22Rv1 (cell line): ENCODE data around the gene CAPN2.

Experiments used
- H3K27ac ChIP-seq: fragments of 450-650 bp; 2 replicates; pipeline ENCODE4 v1.5.1; 2017
- ZFX ChIP-seq: fragments of 450-650 bp; IDR thresholded peaks from 2 replicates; pipeline ENCODE4 v1.6.1; 2017; ENCODE audit warnings: antibody characterized with exemption, borderline replicate concordance
- TF ChIP-seq, protein P1 (sequence below): fragments of 450-650 bp; IDR thresholded peaks from 2 replicates; pipeline ENCODE4 v1.5.1; 2017; ENCODE audit warnings: mild to moderate bottlenecking

The CAPN2 gene

DNA sequence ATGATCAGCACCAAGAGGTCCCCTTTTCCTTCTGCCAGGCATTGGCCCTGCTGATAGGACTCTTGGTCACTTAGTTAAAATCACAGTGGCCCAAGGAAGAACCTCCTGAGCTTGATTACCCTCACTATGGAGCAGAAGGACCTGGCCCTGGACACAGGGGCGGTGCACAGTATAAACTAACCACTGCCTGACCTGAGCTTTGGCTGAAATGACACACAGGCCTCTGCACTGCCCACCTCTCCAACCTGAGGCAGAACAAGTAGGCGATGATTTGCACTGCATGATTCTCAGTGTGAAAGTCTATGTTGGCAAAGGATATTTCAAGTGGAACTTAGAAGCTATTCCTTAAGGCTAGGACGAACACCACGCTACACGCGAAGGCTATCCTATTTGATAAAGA is 48.5 kb downstream of the CAPN2 start:
- no peak overlapping the region for H3K27ac ChIP-seq
- TF ChIP-seq ZFX, result no peak
- TF ChIP-seq, protein P1, sequence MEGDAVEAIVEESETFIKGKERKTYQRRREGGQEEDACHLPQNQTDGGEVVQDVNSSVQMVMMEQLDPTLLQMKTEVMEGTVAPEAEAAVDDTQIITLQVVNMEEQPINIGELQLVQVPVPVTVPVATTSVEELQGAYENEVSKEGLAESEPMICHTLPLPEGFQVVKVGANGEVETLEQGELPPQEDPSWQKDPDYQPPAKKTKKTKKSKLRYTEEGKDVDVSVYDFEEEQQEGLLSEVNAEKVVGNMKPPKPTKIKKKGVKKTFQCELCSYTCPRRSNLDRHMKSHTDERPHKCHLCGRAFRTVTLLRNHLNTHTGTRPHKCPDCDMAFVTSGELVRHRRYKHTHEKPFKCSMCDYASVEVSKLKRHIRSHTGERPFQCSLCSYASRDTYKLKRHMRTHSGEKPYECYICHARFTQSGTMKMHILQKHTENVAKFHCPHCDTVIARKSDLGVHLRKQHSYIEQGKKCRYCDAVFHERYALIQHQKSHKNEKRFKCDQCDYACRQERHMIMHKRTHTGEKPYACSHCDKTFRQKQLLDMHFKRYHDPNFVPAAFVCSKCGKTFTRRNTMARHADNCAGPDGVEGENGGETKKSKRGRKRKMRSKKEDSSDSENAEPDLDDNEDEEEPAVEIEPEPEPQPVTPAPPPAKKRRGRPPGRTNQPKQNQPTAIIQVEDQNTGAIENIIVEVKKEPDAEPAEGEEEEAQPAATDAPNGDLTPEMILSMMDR, result no peak

DNA sequence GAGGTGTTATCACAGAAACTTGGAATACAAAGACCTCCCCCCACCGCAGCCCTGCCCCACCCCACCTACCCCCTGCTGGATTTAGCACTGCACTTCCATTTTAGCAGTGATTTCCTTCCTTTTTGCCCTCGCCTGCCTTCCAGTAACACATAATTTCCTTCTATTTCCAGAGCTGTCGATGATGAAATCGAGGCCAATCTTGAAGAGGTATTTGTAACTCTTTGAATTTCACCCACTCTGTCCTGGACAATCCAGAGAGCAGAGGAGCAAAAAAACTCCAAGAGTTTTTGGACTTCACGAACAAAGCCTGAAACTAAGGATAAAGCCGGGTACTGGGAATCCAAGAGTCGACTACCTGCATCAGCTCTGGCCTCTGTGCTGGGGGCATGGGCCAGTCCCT is 49.1 kb downstream of the CAPN2 start:
- no peak overlapping the region for H3K27ac ChIP-seq
- TF ChIP-seq, protein P1, result no peak
- TF ChIP-seq ZFX, result no peak

DNA sequence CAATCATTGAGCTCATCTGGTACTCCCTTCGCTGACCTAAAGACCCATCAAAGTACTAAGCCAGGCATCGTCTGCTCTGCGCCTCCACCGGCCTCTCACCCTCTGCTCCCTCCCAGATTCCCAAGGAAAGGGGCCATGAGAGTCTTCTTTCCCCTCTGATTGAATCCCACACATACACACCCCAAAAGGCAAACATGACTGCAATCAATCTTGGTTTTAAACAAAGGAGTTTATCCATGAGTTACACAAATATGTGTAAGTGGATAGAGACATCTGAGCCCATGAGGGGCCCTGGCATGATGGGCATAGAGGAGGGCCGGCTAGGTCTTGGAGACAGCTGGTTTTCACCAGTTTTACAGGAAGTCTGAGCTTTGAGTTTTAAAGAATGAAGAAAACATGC is 50.9 kb downstream of the CAPN2 start:
- no peak overlapping the region for H3K27ac ChIP-seq
- no peak for TF ChIP-seq ZFX
- TF ChIP-seq, protein P1, result no peak

DNA sequence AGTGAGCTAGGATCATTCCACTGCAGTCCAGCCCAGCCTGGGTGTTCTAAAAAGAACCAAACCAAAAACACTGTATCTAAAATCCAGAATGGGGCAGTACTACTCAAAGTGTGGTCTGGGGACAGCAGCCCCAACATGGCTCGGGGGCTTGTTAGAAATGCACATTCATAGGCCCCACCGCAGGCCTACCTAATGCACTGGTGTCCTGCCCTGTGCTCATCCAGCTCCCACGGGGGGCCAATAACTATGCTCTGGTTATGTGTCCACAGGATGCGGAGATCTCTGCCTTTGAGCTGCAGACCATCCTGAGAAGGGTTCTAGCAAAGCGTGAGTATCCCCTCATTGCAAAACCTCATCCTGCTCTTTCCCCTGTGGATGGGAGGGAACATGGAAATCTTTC is 51.5 kb downstream of the CAPN2 start:
- H3K27ac ChIP-seq, result no peak overlapping the region
- no peak for TF ChIP-seq ZFX

DNA sequence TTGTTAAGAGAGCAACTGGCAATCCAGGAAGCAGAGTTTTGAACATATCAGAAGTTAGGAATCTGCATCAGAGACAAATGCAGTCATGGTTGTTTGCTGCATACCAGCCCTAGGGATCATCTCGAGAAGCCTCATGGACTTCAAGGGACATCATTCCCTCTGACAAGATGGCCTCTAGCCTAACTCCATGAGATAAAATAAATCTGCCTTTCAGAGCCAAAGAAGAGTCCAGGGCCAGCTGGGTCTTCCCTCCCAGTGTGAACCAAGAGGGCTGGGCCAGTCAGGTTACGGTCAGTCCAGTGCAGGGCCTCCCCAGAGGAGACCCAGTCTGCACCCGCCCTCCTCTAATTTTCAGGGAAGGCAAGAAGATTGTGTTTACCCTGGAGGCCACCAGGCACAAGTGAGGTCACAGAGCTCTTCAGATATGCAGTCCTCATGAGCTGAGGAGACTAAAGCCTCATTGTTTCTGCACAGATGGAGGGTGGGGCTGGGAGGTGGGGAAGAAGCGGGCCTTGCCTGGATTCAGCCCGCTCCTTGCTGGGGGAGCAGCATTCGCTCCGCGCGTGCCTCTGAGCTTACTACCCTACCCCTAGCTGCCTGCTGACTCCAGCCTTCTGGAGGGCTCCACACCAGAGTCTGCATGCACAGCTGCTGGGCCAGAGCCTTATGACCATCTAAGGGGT is 52.8 kb downstream of the CAPN2 start:
- TF ChIP-seq, protein P1, result no peak
- TF ChIP-seq ZFX, result no peak
- H3K27ac ChIP-seq, result no peak overlapping the region

DNA sequence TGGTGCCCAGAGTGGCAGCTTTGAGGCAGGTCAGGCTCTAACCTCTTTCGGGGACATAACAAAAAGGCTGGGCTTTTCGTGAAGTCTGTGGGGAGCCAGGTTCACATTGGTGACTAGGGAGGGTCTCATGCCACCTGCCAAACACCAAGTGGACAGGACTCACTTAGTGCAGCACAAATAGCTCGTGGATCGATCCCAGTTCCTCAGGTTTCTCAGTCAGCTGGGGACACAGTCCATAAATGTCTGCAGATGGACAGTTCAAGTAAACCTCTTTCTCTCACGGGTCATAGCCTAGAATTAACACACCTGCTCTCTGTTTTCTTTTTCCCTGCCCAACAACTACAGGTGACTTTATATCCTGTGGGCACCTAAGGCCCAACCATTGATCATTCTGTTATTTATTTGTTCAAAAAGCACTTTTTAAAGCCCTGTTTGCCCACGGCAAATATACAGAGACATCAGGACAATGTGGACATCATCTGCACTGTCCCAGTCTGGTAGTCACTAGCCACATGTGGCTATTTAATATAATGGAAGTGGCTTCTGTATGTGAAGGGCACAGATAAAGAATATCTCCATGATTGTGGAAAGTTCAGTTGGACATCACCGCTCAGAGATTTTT is 53.5 kb downstream of the CAPN2 start:
- no peak for TF ChIP-seq ZFX
- TF ChIP-seq, protein P1, result no peak
- no peak overlapping the region for H3K27ac ChIP-seq

DNA sequence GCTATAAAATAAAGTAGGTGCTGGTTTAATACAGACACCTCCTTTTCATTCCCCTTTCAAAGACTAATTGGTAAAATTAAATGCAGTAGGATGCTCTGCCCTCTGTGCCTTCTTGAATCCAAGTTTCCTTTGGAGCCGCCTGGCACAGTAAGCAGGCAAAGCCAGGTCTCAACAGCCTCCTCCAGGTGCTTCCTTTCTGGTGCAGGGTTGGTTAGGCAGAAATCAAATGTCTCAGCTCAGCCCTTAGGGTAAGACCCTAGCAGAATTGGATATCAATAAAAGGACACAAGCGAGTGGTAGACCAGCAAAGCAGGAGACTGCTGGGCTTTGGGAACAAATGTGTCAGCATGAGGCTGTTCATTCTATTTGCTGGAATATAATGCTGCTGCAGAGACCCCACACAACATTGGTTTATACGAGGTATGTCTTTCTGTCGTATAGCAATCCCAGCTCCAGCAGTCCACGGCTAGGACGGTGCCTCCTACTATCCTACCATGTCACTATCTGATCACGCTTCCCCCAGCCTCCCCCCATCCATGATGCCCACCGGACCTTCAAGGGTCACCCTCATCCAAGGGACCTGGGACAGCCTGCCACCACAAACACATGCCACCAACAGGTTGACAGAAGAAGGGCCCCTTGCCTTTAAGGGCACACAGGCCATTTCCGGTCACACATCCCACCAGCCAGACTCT is 58.4 kb downstream of the CAPN2 start:
- H3K27ac ChIP-seq, result no peak overlapping the region
- TF ChIP-seq, protein P1, result no peak
